Right lobe of liver (tissue), 4 donors: Measurements from ENCODE around the gene TPMT.

ENCODE experiments used
- CTCF ChIP-seq, 4 donors: fragments of 200-600 bp in 3 of 4; fragments of 450-650 bp in 1 of 4; IDR thresholded peaks; one replicate each; pipeline versions ENCODE4 v1.5.1 to v1.8.0; 2016 to 2022; ENCODE audit warnings: antibody characterized with exemption in 4 of 4, mild to moderate bottlenecking in 2 of 4
- POLR2A ChIP-seq: fragments of 450-650 bp; IDR thresholded peaks from one replicate; pipeline ENCODE4 v1.6.1; 2017; ENCODE audit warnings: antibody characterized with exemption, mild to moderate bottlenecking
- donor health status: DM: no; HTN: no; CAD: no.
- donor health status: DM: no; HTN: no; CAD: no.
- donor health status: DM: no; HTN: yes; CAD: no.

- no peak for TF ChIP-seq CTCF (IDR thresholded peaks at IDR 0.05)
- TF ChIP-seq POLR2A = no peak
Observed at GRCh38 chr6:18189196-18189595, 34.3 kb upstream of the TPMT start.
